B cell (primary cell): ENCODE results near the gene ZNF445. TPM values are rescaled to one million over a fixed set of nuclear protein-coding genes. Genes with fewer than 3 reads are reported as not detected.
"Not testable (repeated sequence)": the region's sequence is repeated elsewhere in the genome, so short reads cannot be mapped to it uniquely, and the experiment has no call there.

Experiments used
- ATAC-seq: fragments of 200-7000 bp; cut with Tn5 transposase; one replicate; pipeline ENCODE4 v1.10.0; 2021; ENCODE audit warnings: low read depth, mild to moderate bottlenecking, moderate number of reproducible peaks, moderate library complexity
- CTCF ChIA-PET: fragments of 350-600 bp; sonication (Branson Sonifier 250); formaldehyde crosslinking; loops from one replicate; lab custom pipeline; 2021; ENCODE audit warnings: antibody characterized with exemption, inconsistent platforms; lab: Charles Lee
- POLR2A ChIA-PET: fragments of 350-600 bp; sonication (Branson Sonifier 250); formaldehyde crosslinking; loops from one replicate; lab custom pipeline; 2021; ENCODE audit warnings: antibody characterized with exemption; lab: Charles Lee
- DNase-seq: peaks from one replicate; pipeline ENCODE4 v3.0.0; 2013
- H2AFZ ChIP-seq: 2 replicates; pipeline ENCODE4 v1.6.1; 2012; ENCODE audit warnings: mild to moderate bottlenecking, low read depth, low read length; ENCODE audit not compliant: insufficient read depth, poor library complexity, severe bottlenecking
- H3K27ac ChIP-seq, 2 donors: 1 replicate in 1 of 2; 2 replicates in 1 of 2; pipeline ENCODE4 v1.5.1; 2012 to 2013; ENCODE audit warnings: low read length in 2 of 2, mild to moderate bottlenecking in 2 of 2, moderate library complexity in 1 of 2
- H3K27me3 ChIP-seq, 4 experiments: fragments of 200-600 bp in 1 of 4; sonication (generic) in 1 of 4; replicated peaks in 1 of 4; 1 replicate in 2 of 4; 2 replicates in 2 of 4; pipeline versions ENCODE4 v1.6.1 to v1.7.0; 2013 to 2016; ENCODE audit warnings: low read length in 3 of 4, mild to moderate bottlenecking in 2 of 4, mixed read lengths in 1 of 4, moderate library complexity in 1 of 4; ENCODE audit not compliant: insufficient read depth in 4 of 4, control insufficient read depth in 3 of 4; ENCODE audit errors: control extremely low read depth in 1 of 4
- H3K36me3 ChIP-seq, 2 experiments: replicated peaks in 1 of 2; 1 replicate in 1 of 2; 2 replicates in 1 of 2; pipeline versions ENCODE4 v1.6.1 to v1.7.1; 2013; ENCODE audit warnings: low read length in 1 of 2; ENCODE audit not compliant: insufficient read depth in 2 of 2, control insufficient read depth in 1 of 2; ENCODE audit errors: control extremely low read depth in 1 of 2, extremely low read depth in 1 of 2
- H3K4me1 ChIP-seq, 2 donors: fragments of 200-600 bp in 1 of 2; sonication (generic) in 1 of 2; 1 replicate in 1 of 2; 2 replicates in 1 of 2; pipeline versions ENCODE4 v1.5.1 to v1.6.1; 2013 to 2017; ENCODE audit warnings: low read length in 2 of 2; ENCODE audit not compliant: control insufficient read depth in 2 of 2, insufficient read depth in 2 of 2
- H3K4me2 ChIP-seq: replicated peaks from 2 replicates; pipeline ENCODE3; 2012; ENCODE audit warnings: mild to moderate bottlenecking, low read depth, low read length; ENCODE audit not compliant: poor library complexity, severe bottlenecking
- H3K4me3 ChIP-seq, 5 experiments: fragments of 200-600 bp in 1 of 5; sonication (generic) in 1 of 5; 1 replicate in 3 of 5; 2 replicates in 2 of 5; pipeline versions ENCODE4 v1.5.1 to v1.7.0; 2011 to 2016; ENCODE audit warnings: low read length in 4 of 5, mild to moderate bottlenecking in 4 of 5, low read depth in 2 of 5, control low read depth in 1 of 5, moderate library complexity in 1 of 5; ENCODE audit not compliant: insufficient read depth in 1 of 5; ENCODE audit errors: control extremely low read depth in 1 of 5, extremely low read depth in 1 of 5
- H3K79me2 ChIP-seq: fragments of 200-600 bp; sonication (generic); one replicate; pipeline ENCODE4 v1.6.0; 2016; ENCODE audit warnings: low read length; ENCODE audit not compliant: control insufficient read depth, insufficient read depth
- H3K9ac ChIP-seq: fragments of 200-600 bp; sonication (generic); 2 replicates; pipeline ENCODE4 v1.6.1; 2017; ENCODE audit warnings: mild to moderate bottlenecking, low read length, moderate library complexity
- H3K9me3 ChIP-seq, 3 donors: one replicate each; pipeline versions ENCODE4 v1.6.1 to v1.7.1; 2013; ENCODE audit warnings: low read length in 2 of 3; ENCODE audit not compliant: control insufficient read depth in 2 of 3, insufficient read depth in 1 of 3; ENCODE audit errors: control extremely low read depth in 1 of 3
- H4K20me1 ChIP-seq: 2 replicates; pipeline ENCODE4 v1.6.0; 2012; ENCODE audit warnings: mild to moderate bottlenecking, low read length; ENCODE audit not compliant: insufficient read depth, control insufficient read depth, poor library complexity, severe bottlenecking
- H3K27ac Mint-ChIP-seq: one replicate; pipeline ENCODE4 v1.8.0; 2021; ENCODE audit warnings: mixed read lengths
- H3K27me3 Mint-ChIP-seq: one replicate; pipeline ENCODE4 v1.8.0; 2021; ENCODE audit warnings: mixed read lengths
- H3K4me1 Mint-ChIP-seq: one replicate; pipeline ENCODE4 v1.8.0; 2021; ENCODE audit warnings: mixed read lengths
- H3K4me3 Mint-ChIP-seq: one replicate; pipeline ENCODE4 v1.8.0; 2021; ENCODE audit warnings: mixed read lengths
- H3K9me3 Mint-ChIP-seq: one replicate; pipeline ENCODE4 v1.8.0; 2022; ENCODE audit warnings: mixed read lengths; ENCODE audit not compliant: insufficient read depth
- EZH2 ChIP-seq: IDR thresholded peaks from 2 replicates; pipeline ENCODE4 v1.6.1; 2012; ENCODE audit warnings: borderline replicate concordance, low read depth, mild to moderate bottlenecking, moderate library complexity, low read length; ENCODE audit not compliant: insufficient read depth, poor library complexity, severe bottlenecking
- WGBS: methylation state at CpG from one replicate; pipeline ENCODE4 v1.1.5; 2013; ENCODE audit warnings: missing lambda C conversion rate; ENCODE audit not compliant: insufficient coverage; 5-methylcytosine and 5-hydroxymethylcytosine counted together
- intact Hi-C: fragments of 100-400 bp; cut with micrococcal nuclease; formaldehyde crosslinking; loops from one replicate; pipeline ENCODE4 v1.10.0; 2022
- polyA plus RNA-seq: library from polyadenylated mRNA; depleted of rRNA; stranded (reverse); fragments of >200 nt; gene quantifications from 2 replicates; pipeline ENCODE4 v1.2.3, GENCODE V29; 2012
- total RNA-seq, 2 donors: library from RNA; stranded (reverse); fragments of 120-200 nt in 1 of 2; gene quantifications; 1 replicate in 1 of 2; 2 replicates in 1 of 2; pipeline versions ENCODE4 v1.2.3 to v1.2.4, GENCODE V29; 2013 to 2022
- TF ChIP-seq, protein P1 (sequence below): fragments of 200-600 bp; IDR thresholded peaks from one replicate; pipeline ENCODE4 v1.8.0; 2022; ENCODE audit warnings: antibody characterized with exemption, mild to moderate bottlenecking

The ZNF445 gene
- total and polyA plus RNA-seq, 2 donors (not counting 1 experiment from before 2014, with no cell fraction given), result 2.6 to 29.7 TPM

DNA sequence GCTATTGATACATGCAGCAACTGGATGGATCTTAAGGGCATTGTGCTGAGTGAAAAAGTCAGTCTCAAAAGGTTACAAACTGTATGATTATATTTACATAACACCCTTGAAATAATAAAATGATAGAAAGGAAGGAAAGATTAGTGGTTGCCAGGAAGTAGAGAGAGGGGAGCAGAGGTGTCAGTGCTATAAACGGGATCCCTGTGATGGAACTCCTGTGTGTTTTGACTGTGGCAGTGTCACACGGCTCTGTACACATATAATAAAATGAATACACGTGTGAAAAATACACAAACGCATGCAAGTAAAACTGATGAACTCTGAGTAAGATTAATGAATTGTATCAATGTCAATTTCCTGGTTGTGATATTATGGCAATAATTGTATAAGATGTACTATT lies 78.6 kb downstream of the ZNF445 start:
- Histone ChIP-seq H3K27ac (no peak overlapping the region), H3K4me3 (no peak overlapping the region), H4K20me1 (no peaks in the 10 kb centered on the region), H3K36me3 (peaks cover 0 to 10% of the 10 kb centered on the region in 2 experiments), H3K4me2 (no peak overlapping the region), H3K79me2 (no peaks in the 10 kb centered on the region), H3K9ac (no peak overlapping the region), H2AFZ (no peak overlapping the region), H3K9me3 (no peaks in the 10 kb centered on the region), H3K4me1 (no peaks in the 10 kb centered on the region), H3K27me3 (no peaks in the 10 kb centered on the region)
- TF ChIP-seq EZH2, result no peak
- TF ChIP-seq, protein P1, sequence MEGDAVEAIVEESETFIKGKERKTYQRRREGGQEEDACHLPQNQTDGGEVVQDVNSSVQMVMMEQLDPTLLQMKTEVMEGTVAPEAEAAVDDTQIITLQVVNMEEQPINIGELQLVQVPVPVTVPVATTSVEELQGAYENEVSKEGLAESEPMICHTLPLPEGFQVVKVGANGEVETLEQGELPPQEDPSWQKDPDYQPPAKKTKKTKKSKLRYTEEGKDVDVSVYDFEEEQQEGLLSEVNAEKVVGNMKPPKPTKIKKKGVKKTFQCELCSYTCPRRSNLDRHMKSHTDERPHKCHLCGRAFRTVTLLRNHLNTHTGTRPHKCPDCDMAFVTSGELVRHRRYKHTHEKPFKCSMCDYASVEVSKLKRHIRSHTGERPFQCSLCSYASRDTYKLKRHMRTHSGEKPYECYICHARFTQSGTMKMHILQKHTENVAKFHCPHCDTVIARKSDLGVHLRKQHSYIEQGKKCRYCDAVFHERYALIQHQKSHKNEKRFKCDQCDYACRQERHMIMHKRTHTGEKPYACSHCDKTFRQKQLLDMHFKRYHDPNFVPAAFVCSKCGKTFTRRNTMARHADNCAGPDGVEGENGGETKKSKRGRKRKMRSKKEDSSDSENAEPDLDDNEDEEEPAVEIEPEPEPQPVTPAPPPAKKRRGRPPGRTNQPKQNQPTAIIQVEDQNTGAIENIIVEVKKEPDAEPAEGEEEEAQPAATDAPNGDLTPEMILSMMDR, result no peak
- Mint-ChIP-seq H3K27ac (no peak overlapping the region), H3K4me1 (no peaks in the 10 kb centered on the region), H3K27me3 (no peaks in the 10 kb centered on the region), H3K4me3 (no peak overlapping the region), H3K9me3 (no peaks in the 10 kb centered on the region)
- DNase-seq, result no peak
- no CpG with 5 or more reads among the region's 4 CpGs for WGBS
- CTCF ChIA-PET, result interaction anchor here (1.2 kb wide), 1 partner anchor 75 kb away, joined by 3 read pairs; no protein-coding TSS in a partner anchor
- POLR2A ChIA-PET, result no interaction called here
- intact Hi-C loops, result no loop called here
- ATAC-seq, result no peak

DNA sequence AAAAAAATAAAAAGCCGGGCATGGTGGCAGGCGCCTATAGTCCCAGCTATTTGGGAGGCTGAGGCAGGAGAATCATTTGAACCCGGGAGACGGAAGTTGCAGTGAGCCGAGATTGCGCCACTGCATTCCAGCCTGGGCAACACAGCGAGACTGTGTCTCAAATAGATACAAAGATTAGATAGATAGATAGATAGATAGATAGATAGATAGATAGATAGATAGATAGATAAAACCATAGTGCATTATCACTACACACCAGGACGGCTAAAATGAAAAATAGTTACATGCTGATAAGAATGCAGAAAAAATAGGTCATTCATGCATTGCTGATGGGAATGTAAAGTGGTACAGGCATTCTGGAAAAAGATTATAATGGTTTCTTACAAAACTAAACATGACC lies 79.2 kb downstream of the ZNF445 start:
- H3K4me3 Mint-ChIP-seq, H3K27me3 ChIP-seq, H3K9me3 Mint-ChIP-seq, H4K20me1 ChIP-seq, H3K4me1 Mint-ChIP-seq, H3K27ac ChIP-seq, H2AFZ ChIP-seq, H3K9ac ChIP-seq, H3K4me3 ChIP-seq, H3K79me2 ChIP-seq, intact Hi-C loops, DNase-seq, H3K4me2 ChIP-seq, POLR2A ChIA-PET, H3K27ac Mint-ChIP-seq, H3K27me3 Mint-ChIP-seq, H3K4me1 ChIP-seq, ATAC-seq, H3K9me3 ChIP-seq: not testable (repeated sequence)
- peaks cover 0 to 10% of the 10 kb centered on the region in 2 experiments for H3K36me3 ChIP-seq
- no CpG with 5 or more reads among the region's 8 CpGs for WGBS
- CTCF ChIA-PET, result interaction anchor here (1.2 kb wide), 1 partner anchor 74 kb away, joined by 3 read pairs; no protein-coding TSS in a partner anchor
